SK-N-SH (cell line): Measurements from ENCODE around the gene MYEOV.

Experiments
- EP300 ChIP-seq, 2 experiments: IDR thresholded peaks; 2 replicates each; pipeline versions ENCODE4 v1.4.0 to v1.6.1; 2012; ENCODE audit warnings: borderline replicate concordance in 1 of 2, low read depth in 1 of 2, low read length in 1 of 2
- JUND ChIP-seq: IDR thresholded peaks from 2 replicates; pipeline ENCODE4 v1.4.0; 2012
- MEF2A ChIP-seq: IDR thresholded peaks from 2 replicates; pipeline ENCODE4 v1.4.0; 2012; ENCODE audit warnings: low read depth, borderline replicate concordance
- MXI1 ChIP-seq: IDR thresholded peaks from 2 replicates; pipeline ENCODE4 v1.6.1; 2012; ENCODE audit warnings: mild to moderate bottlenecking, low read depth, low read length, improper control_type of control experiment
- POLR2AphosphoS5 ChIP-seq: IDR thresholded peaks from 2 replicates; pipeline ENCODE4 v1.6.1; 2012; ENCODE audit warnings: low read depth, low read length
- RAD21 ChIP-seq: IDR thresholded peaks from 2 replicates; pipeline ENCODE4 v1.6.1; 2012; ENCODE audit warnings: mild to moderate bottlenecking, low read length
- RFX5 ChIP-seq: IDR thresholded peaks from 2 replicates; pipeline ENCODE4 v1.6.1; 2012; ENCODE audit warnings: mild to moderate bottlenecking, improper control_type of control experiment, low read length
- SIN3A ChIP-seq: IDR thresholded peaks from 2 replicates; pipeline ENCODE4 v1.6.1; 2012; ENCODE audit warnings: low read depth, mild to moderate bottlenecking, low read length, moderate library complexity, borderline replicate concordance
- TAF1 ChIP-seq: IDR thresholded peaks from 2 replicates; pipeline ENCODE4 v1.6.1; 2012; ENCODE audit warnings: low read depth, mild to moderate bottlenecking, low read length, moderate library complexity, borderline replicate concordance
- TEAD4 ChIP-seq: IDR thresholded peaks from 2 replicates; pipeline ENCODE4 v1.4.0; 2012; ENCODE audit warnings: mild to moderate bottlenecking, borderline replicate concordance; ENCODE audit not compliant: insufficient read depth
- YY1 ChIP-seq: IDR thresholded peaks from 2 replicates; pipeline ENCODE4 v1.4.0; 2012; ENCODE audit warnings: low read depth, mild to moderate bottlenecking
- TF ChIP-seq, protein P1 (sequence below): fragments of 200-600 bp; sonication (generic); IDR thresholded peaks from 2 replicates; pipeline ENCODE4 v1.6.1; 2017; ENCODE audit warnings: antibody characterized with exemption, mild to moderate bottlenecking, moderate library complexity
- TF ChIP-seq, protein P2 (sequence below): IDR thresholded peaks from 2 replicates; pipeline ENCODE4 v1.6.1; 2012; ENCODE audit warnings: mild to moderate bottlenecking, low read depth, low read length, moderate library complexity
- TF ChIP-seq, protein P3 (sequence below): IDR thresholded peaks from 2 replicates; pipeline ENCODE4; 2012

DNA sequence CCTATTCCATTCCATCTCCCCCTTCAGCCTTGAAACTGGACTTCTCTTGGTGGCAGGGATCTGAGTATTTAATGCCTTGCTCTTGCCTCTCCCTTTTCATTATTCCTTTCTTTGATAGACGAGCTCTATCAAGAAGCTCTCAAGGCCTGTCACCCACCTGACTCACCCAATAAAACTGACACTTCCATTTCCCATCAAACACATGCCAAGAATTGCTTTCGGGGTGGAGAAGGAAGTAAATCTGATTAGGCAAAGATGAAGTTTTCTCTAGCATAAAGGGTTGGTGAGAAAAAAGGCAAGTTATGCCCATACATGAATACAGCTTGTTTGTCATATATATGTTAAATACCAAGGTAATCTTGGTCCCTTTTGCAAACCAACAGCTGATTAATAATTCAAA is 34.9 kb upstream of the MYEOV start:
- TF ChIP-seq, protein P1, sequence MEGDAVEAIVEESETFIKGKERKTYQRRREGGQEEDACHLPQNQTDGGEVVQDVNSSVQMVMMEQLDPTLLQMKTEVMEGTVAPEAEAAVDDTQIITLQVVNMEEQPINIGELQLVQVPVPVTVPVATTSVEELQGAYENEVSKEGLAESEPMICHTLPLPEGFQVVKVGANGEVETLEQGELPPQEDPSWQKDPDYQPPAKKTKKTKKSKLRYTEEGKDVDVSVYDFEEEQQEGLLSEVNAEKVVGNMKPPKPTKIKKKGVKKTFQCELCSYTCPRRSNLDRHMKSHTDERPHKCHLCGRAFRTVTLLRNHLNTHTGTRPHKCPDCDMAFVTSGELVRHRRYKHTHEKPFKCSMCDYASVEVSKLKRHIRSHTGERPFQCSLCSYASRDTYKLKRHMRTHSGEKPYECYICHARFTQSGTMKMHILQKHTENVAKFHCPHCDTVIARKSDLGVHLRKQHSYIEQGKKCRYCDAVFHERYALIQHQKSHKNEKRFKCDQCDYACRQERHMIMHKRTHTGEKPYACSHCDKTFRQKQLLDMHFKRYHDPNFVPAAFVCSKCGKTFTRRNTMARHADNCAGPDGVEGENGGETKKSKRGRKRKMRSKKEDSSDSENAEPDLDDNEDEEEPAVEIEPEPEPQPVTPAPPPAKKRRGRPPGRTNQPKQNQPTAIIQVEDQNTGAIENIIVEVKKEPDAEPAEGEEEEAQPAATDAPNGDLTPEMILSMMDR = no peak
- TF ChIP-seq POLR2AphosphoS5 = no peak
- no peak for TF ChIP-seq SIN3A
- no peak for TF ChIP-seq EP300 (IDR thresholded peaks at IDR 0.05; ENCODE audit: borderline replicate concordance in 1 of 2, low read depth in 1 of 2, low read length in 1 of 2)
- TF ChIP-seq, protein P2, sequence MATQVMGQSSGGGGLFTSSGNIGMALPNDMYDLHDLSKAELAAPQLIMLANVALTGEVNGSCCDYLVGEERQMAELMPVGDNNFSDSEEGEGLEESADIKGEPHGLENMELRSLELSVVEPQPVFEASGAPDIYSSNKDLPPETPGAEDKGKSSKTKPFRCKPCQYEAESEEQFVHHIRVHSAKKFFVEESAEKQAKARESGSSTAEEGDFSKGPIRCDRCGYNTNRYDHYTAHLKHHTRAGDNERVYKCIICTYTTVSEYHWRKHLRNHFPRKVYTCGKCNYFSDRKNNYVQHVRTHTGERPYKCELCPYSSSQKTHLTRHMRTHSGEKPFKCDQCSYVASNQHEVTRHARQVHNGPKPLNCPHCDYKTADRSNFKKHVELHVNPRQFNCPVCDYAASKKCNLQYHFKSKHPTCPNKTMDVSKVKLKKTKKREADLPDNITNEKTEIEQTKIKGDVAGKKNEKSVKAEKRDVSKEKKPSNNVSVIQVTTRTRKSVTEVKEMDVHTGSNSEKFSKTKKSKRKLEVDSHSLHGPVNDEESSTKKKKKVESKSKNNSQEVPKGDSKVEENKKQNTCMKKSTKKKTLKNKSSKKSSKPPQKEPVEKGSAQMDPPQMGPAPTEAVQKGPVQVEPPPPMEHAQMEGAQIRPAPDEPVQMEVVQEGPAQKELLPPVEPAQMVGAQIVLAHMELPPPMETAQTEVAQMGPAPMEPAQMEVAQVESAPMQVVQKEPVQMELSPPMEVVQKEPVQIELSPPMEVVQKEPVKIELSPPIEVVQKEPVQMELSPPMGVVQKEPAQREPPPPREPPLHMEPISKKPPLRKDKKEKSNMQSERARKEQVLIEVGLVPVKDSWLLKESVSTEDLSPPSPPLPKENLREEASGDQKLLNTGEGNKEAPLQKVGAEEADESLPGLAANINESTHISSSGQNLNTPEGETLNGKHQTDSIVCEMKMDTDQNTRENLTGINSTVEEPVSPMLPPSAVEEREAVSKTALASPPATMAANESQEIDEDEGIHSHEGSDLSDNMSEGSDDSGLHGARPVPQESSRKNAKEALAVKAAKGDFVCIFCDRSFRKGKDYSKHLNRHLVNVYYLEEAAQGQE = no peak
- no peak for TF ChIP-seq RAD21
- no peak for TF ChIP-seq JUND
- TF ChIP-seq TAF1 = no peak
- no peak for TF ChIP-seq MEF2A
- TF ChIP-seq, protein P3, sequence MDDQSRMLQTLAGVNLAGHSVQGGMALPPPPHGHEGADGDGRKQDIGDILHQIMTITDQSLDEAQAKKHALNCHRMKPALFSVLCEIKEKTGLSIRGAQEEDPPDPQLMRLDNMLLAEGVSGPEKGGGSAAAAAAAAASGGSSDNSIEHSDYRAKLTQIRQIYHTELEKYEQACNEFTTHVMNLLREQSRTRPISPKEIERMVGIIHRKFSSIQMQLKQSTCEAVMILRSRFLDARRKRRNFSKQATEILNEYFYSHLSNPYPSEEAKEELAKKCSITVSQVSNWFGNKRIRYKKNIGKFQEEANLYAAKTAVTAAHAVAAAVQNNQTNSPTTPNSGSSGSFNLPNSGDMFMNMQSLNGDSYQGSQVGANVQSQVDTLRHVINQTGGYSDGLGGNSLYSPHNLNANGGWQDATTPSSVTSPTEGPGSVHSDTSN = no peak
- TF ChIP-seq RFX5 = no peak
- TF ChIP-seq YY1 = no peak
- TF ChIP-seq MXI1 = no peak
- TF ChIP-seq TEAD4 = no peak
